Panc1 (cell line): ENCODE measurements around the gene PAX3. TPM values are rescaled to one million over a fixed set of nuclear protein-coding genes. Genes with fewer than 3 reads are reported as not detected.

Experiments
- ATAC-seq: fragments of 200-7000 bp; cut with Tn5 transposase; 2 replicates; pipeline ENCODE4 v1.9.1; 2020; ENCODE audit warnings: mild to moderate bottlenecking, moderate library complexity
- BruUV-seq: library from RNA; stranded (reverse); fragments of 400-500 nt; replicated peaks from 2 replicates; lab custom pipeline; 2021; lab: Mats Ljungman, UMichigan
- CTCF ChIA-PET: fragments of 300-600 bp; sonication (Branson Sonifier 250); formaldehyde crosslinking; loops from one replicate; lab custom pipeline; 2022; ENCODE audit warnings: antibody characterized with exemption; lab: Charles Lee
- POLR2A ChIA-PET: fragments of 300-600 bp; sonication (Branson Sonifier 250); formaldehyde crosslinking; loops from one replicate; lab custom pipeline; 2022; ENCODE audit warnings: antibody characterized with exemption; lab: Charles Lee
- DNase-seq: peaks from one replicate; pipeline ENCODE4 v3.0.0-alpha.2; 2010; ENCODE audit warnings: low read depth, low spot score
- H3K27ac ChIP-seq: 2 replicates; pipeline ENCODE4 v1.5.1; 2011; ENCODE audit warnings: mild to moderate bottlenecking, low read length, inconsistent platforms
- H3K27me3 ChIP-seq: fragments of 200-500 bp; sonication (Bioruptor generic); 2 replicates; pipeline ENCODE4 v1.6.0; 2014; ENCODE audit warnings: low read length, inconsistent platforms; ENCODE audit not compliant: control insufficient read depth, insufficient read depth
- H3K36me3 ChIP-seq: fragments of 200-500 bp; sonication (Bioruptor generic); 2 replicates; pipeline ENCODE4 v1.5.1; 2014; ENCODE audit warnings: inconsistent platforms, mild to moderate bottlenecking, low read length, moderate library complexity; ENCODE audit not compliant: control insufficient read depth, insufficient read depth
- H3K4me1 ChIP-seq: 2 replicates; pipeline ENCODE4 v1.5.1; 2011; ENCODE audit warnings: inconsistent platforms, mild to moderate bottlenecking, low read length, moderate library complexity; ENCODE audit not compliant: control insufficient read depth, insufficient read depth
- H3K4me3 ChIP-seq, 2 experiments: 2 replicates each; pipeline ENCODE4 v1.5.1; 2011 to 2012; ENCODE audit warnings: low read depth in 2 of 2, low read length in 2 of 2, mild to moderate bottlenecking in 2 of 2, inconsistent platforms in 1 of 2, moderate library complexity in 1 of 2
- H3K9me3 ChIP-seq: fragments of 200-500 bp; sonication (Bioruptor generic); 2 replicates; pipeline ENCODE4 v1.5.1; 2014; ENCODE audit warnings: low read depth, mild to moderate bottlenecking, inconsistent platforms, low read length, moderate library complexity; ENCODE audit not compliant: control insufficient read depth, insufficient read depth
- CTCF ChIP-seq: fragments of 450-650 bp; IDR thresholded peaks from 2 replicates; pipeline ENCODE4 v1.5.1; 2017; ENCODE audit warnings: mild to moderate bottlenecking
- POLR2AphosphoS5 ChIP-seq: IDR thresholded peaks from 2 replicates; pipeline ENCODE4 v1.6.1; 2012; ENCODE audit warnings: mild to moderate bottlenecking, low read depth, low read length, moderate library complexity
- REST ChIP-seq, 2 experiments: IDR thresholded peaks; 2 replicates each; pipeline ENCODE4 v1.6.1; 2011 to 2012; ENCODE audit warnings: low read depth in 2 of 2, control low read depth in 1 of 2, low read length in 1 of 2, mild to moderate bottlenecking in 1 of 2, moderate library complexity in 1 of 2; ENCODE audit not compliant: insufficient read depth in 1 of 2
- SIN3A ChIP-seq: IDR thresholded peaks from 2 replicates; pipeline ENCODE4 v1.6.1; 2012; ENCODE audit warnings: low read depth, mild to moderate bottlenecking, low read length, moderate library complexity, borderline replicate concordance; ENCODE audit not compliant: insufficient read depth
- TCF7L2 ChIP-seq: IDR thresholded peaks from 2 replicates; pipeline ENCODE4 v1.6.1; 2011; ENCODE audit warnings: mild to moderate bottlenecking, low read depth, low read length, inconsistent platforms
- in situ Hi-C: cut with HindIII; loops from 2 replicates; pipeline ENCODE4 v1.10.0; 2016; ENCODE audit warnings: low sequenced_read_pairs, low pct_unique_long_range_greater_than_20kb
- intact Hi-C: fragments of 100-400 bp; cut with micrococcal nuclease; formaldehyde crosslinking; loops from one replicate; pipeline ENCODE4 v1.10.0; 2022; ENCODE audit not compliant: unreplicated experiment
- total RNA-seq: library from RNA; stranded (reverse); gene quantifications from one replicate; pipeline ENCODE4 v1.2.1, GENCODE V29; 2021; ENCODE audit not compliant: unreplicated experiment

Gene PAX3
- total RNA-seq, 1 experiment from 2014 or later: not detected

GRCh38 chr2:222205136-222205535, 93.7 kb downstream of the PAX3 start:
- intact Hi-C loops (no loop called here), in situ Hi-C loops (no loop called here)
- ATAC-seq: no peak
- POLR2A ChIA-PET: no interaction called here
- no peak for TF ChIP-seq REST (IDR thresholded peaks at IDR 0.05; ENCODE audit: insufficient read depth in 1 of 2, low read depth in 2 of 2, low read length in 1 of 2)
- TF ChIP-seq TCF7L2: no peak
- no peak for TF ChIP-seq SIN3A
- TF ChIP-seq CTCF: no peak
- TF ChIP-seq POLR2AphosphoS5: no peak
- DNase-seq: no peak
- CTCF ChIA-PET: no interaction called here
- no peaks in the 10 kb centered on the region for H3K36me3 ChIP-seq
- H3K4me1 ChIP-seq: no peaks in the 10 kb centered on the region
- H3K27me3 ChIP-seq: no peaks in the 10 kb centered on the region; the same call in 1 of the 2 replicates
- no peak overlapping the region for H3K27ac ChIP-seq
- no peak overlapping the region for H3K4me3 ChIP-seq
- no TSS peak for BruUV-seq
- H3K9me3 ChIP-seq: no peaks in the 10 kb centered on the region

DNA sequence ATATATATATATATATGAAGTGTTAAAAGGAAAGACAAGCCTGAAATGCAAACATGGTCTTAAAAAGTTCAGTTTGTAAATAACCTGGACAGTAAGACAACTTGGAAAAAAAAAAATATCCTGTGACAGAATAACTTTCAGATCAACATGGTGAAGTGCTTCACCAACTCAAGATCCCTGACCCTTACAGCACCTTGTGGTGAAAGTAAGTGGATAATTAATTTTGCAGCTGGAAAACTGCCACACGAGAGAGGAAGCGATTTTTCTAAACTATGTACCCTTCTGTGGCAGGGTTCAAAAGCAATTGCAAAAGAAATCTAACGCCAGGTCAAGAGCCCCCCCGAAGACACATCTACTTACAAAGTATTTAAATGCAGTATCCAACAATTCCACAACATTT, 95.8 kb downstream of the PAX3 start:
- CTCF ChIA-PET: no interaction called here

More for the DNA sequence above, 95.8 kb downstream of the PAX3 start:
- Histone ChIP-seq H3K27me3 (no peaks in the 10 kb centered on the region; the same call in 1 of the 2 replicates), H3K36me3 (no peaks in the 10 kb centered on the region), H3K4me3 (no peak overlapping the region), H3K9me3 (no peaks in the 10 kb centered on the region), H3K4me1 (no peaks in the 10 kb centered on the region), H3K27ac (no peak overlapping the region)
- ATAC-seq (no peak), DNase-seq (no peak)
- intact Hi-C loops (no loop called here), in situ Hi-C loops (no loop called here)
- no TSS peak for BruUV-seq
- TF ChIP-seq TCF7L2 (no peak), POLR2AphosphoS5 (no peak), CTCF (no peak), SIN3A (no peak), REST (IDR thresholded peaks at IDR 0.05; ENCODE audit: insufficient read depth in 1 of 2, low read depth in 2 of 2, low read length in 1 of 2) (no peak)
- POLR2A ChIA-PET: no interaction called here
